HEK293T (cell line): ENCODE measurements around the gene COL4A3.

Source experiments
- CTCF ChIA-PET: fragments of 350-600 bp; formaldehyde crosslinking; extraction: SDS; loops from one replicate; lab custom pipeline; 2021; ENCODE audit warnings: antibody characterized with exemption, inconsistent platforms; lab: Yijun Ruan, JAX
- POLR2A ChIA-PET: fragments of 350-600 bp; formaldehyde crosslinking; extraction: SDS; loops from one replicate; lab custom pipeline; 2020; ENCODE audit warnings: antibody characterized with exemption, inconsistent platforms; lab: Yijun Ruan, JAX
- DNase-seq: peaks from one replicate; pipeline ENCODE4 v3.0.0; 2012; ENCODE audit warnings: mixed read lengths; ENCODE audit errors: extremely low spot score
- ARNT ChIP-seq: fragments of 450-650 bp; IDR thresholded peaks from 2 replicates; pipeline ENCODE4 v1.6.1; 2017; ENCODE audit warnings: mild to moderate bottlenecking
- BHLHE40 ChIP-seq: fragments of 450-650 bp; IDR thresholded peaks from 2 replicates; pipeline ENCODE4 v1.6.1; 2016; ENCODE audit warnings: mild to moderate bottlenecking, moderate library complexity, borderline replicate concordance
- CTBP1 ChIP-seq: fragments of 450-650 bp; IDR thresholded peaks from 2 replicates; pipeline ENCODE4 v1.6.1; 2016; ENCODE audit warnings: borderline replicate concordance
- ELF4 ChIP-seq: fragments of 450-650 bp; IDR thresholded peaks from 2 replicates; pipeline ENCODE4 v1.6.1; 2017; ENCODE audit warnings: antibody characterized with exemption
- FOXA1 ChIP-seq: fragments of 450-650 bp; IDR thresholded peaks from 2 replicates; pipeline ENCODE4 v1.6.1; 2016; ENCODE audit warnings: mild to moderate bottlenecking
- FOXK2 ChIP-seq: fragments of 450-650 bp; IDR thresholded peaks from 2 replicates; pipeline ENCODE4 v1.6.1; 2016; ENCODE audit warnings: mild to moderate bottlenecking
- FOXM1 ChIP-seq: fragments of 450-650 bp; IDR thresholded peaks from 2 replicates; pipeline ENCODE4 v1.6.1; 2017; ENCODE audit warnings: mild to moderate bottlenecking, borderline replicate concordance
- HDGF ChIP-seq: fragments of 450-650 bp; IDR thresholded peaks from 2 replicates; pipeline ENCODE4 v1.6.1; 2017; ENCODE audit warnings: antibody characterized with exemption, borderline replicate concordance
- L3MBTL2 ChIP-seq: fragments of 450-650 bp; conservative IDR thresholded peaks from 2 replicates; pipeline ENCODE4 v1.6.1; 2016; ENCODE audit warnings: mild to moderate bottlenecking
- LEF1 ChIP-seq: fragments of 450-650 bp; IDR thresholded peaks from 2 replicates; pipeline ENCODE4 v1.6.1; 2017; ENCODE audit warnings: mild to moderate bottlenecking, borderline replicate concordance
- NFRKB ChIP-seq: fragments of 450-650 bp; IDR thresholded peaks from 2 replicates; pipeline ENCODE4 v1.6.1; 2016; ENCODE audit warnings: mild to moderate bottlenecking, moderate library complexity
- PKNOX1 ChIP-seq: fragments of 450-650 bp; IDR thresholded peaks from 2 replicates; pipeline ENCODE4 v1.6.1; 2016
- SP1 ChIP-seq: fragments of 450-650 bp; IDR thresholded peaks from 2 replicates; pipeline ENCODE4 v1.6.1; 2017
- SUZ12 ChIP-seq: fragments of 450-650 bp; IDR thresholded peaks from 2 replicates; pipeline ENCODE4 v1.6.1; 2016; ENCODE audit warnings: mild to moderate bottlenecking
- TARDBP ChIP-seq: fragments of 450-650 bp; IDR thresholded peaks from 2 replicates; pipeline ENCODE4 v1.6.1; 2016
- ZNF384 ChIP-seq: fragments of 450-650 bp; IDR thresholded peaks from 2 replicates; pipeline ENCODE4 v1.6.1; 2016

The COL4A3 gene

GRCh38 chr2:227308784-227309183 is 144.4 kb downstream of the COL4A3 start:
- CTCF ChIA-PET = no interaction called here
- DNase-seq = no peak

GRCh38 chr2:227310756-227311110 is 146.3 kb downstream of the COL4A3 start:
- TF ChIP-seq FOXK2 (no peak), TARDBP (no peak), HDGF (no peak), SP1 (no peak), NFRKB (no peak), PKNOX1 (no peak), FOXA1 (no peak), BHLHE40 (no peak), ARNT (no peak), LEF1 (no peak), FOXM1 (no peak), ELF4 (no peak), ZNF384 (no peak), CTBP1 (no peak)
- ChIA-PET CTCF (no interaction called here), POLR2A (no interaction called here)
- DNase-seq = no peak

More at GRCh38 chr2:227308784-227309183, 144.4 kb downstream of the COL4A3 start:
- POLR2A ChIA-PET = no interaction called here
- TF ChIP-seq FOXA1 = no peak

- POLR2A ChIA-PET = no interaction called here
- DNase-seq = no peak
- TF ChIP-seq ELF4 = no peak
- TF ChIP-seq FOXM1 = no peak
- CTCF ChIA-PET = no interaction called here
These were observed 147.6 kb downstream of the COL4A3 start for GRCh38 chr2:227311861-227312506.

GRCh38 chr2:227312579-227312978 is 148.2 kb downstream of the COL4A3 start:
- TF ChIP-seq NFRKB (no peak), BHLHE40 (no peak), ZNF384 (no peak), ELF4 (no peak), HDGF (no peak), TARDBP (no peak), L3MBTL2 (no peak), FOXM1 (no peak), FOXK2 (no peak), SP1 (no peak), FOXA1 (no peak), LEF1 (no peak), ARNT (no peak), SUZ12 (no peak), CTBP1 (no peak), PKNOX1 (no peak)
- no peak for DNase-seq
- CTCF ChIA-PET = no interaction called here
- POLR2A ChIA-PET = no interaction called here

- TF ChIP-seq SP1 = no peak
- TF ChIP-seq CTBP1 = no peak
- TF ChIP-seq PKNOX1 = no peak
- no peak for TF ChIP-seq LEF1
- CTCF ChIA-PET = no interaction called here
- POLR2A ChIA-PET = no interaction called here
- no peak for DNase-seq
These were observed 148.9 kb downstream of the COL4A3 start for GRCh38 chr2:227313310-227313709.

GRCh38 chr2:227317834-227318233 is 153.4 kb downstream of the COL4A3 start:
- no peak for TF ChIP-seq HDGF
- no peak for TF ChIP-seq ZNF384
- POLR2A ChIA-PET = no interaction called here

GRCh38 chr2:227320305-227321094 is 156.1 kb downstream of the COL4A3 start:
- TF ChIP-seq FOXM1 = no peak
- TF ChIP-seq SUZ12 = no peak
- no peak for TF ChIP-seq PKNOX1
- no peak for TF ChIP-seq ARNT
- no peak for TF ChIP-seq ELF4
- no peak for TF ChIP-seq TARDBP
- no peak for TF ChIP-seq HDGF
- TF ChIP-seq ZNF384 = no peak
- TF ChIP-seq FOXA1 = no peak
- no peak for TF ChIP-seq BHLHE40
- TF ChIP-seq CTBP1 = no peak
- TF ChIP-seq LEF1 = no peak
- TF ChIP-seq NFRKB = no peak
- TF ChIP-seq FOXK2 = no peak
- TF ChIP-seq L3MBTL2 = no peak
- TF ChIP-seq SP1 = no peak
- POLR2A ChIA-PET = no interaction called here
- CTCF ChIA-PET = no interaction called here
- DNase-seq = no peak

More at GRCh38 chr2:227317834-227318233, 153.4 kb downstream of the COL4A3 start:
- DNase-seq = no peak
- CTCF ChIA-PET = no interaction called here
